GM21381 (cell line): Measurements from ENCODE around the gene ZNF488.
"Not testable (repeated sequence)": the region's sequence is repeated elsewhere in the genome, so short reads cannot be mapped to it uniquely, and the experiment has no call there.

ENCODE experiments used
- ATAC-seq: cut with Tn5 transposase; IDR thresholded peaks from one replicate; pipeline ENCODE4 v1.9.1; 2021; ENCODE audit warnings: mild to moderate bottlenecking, moderate library complexity; ENCODE audit not compliant: unreplicated experiment

ZNF488 gene

GRCh38 chr10:47410271-47410670 is 26.2 kb upstream of the ZNF488 start:
- ATAC-seq, result no peak

- ATAC-seq, result no peak
Observed at GRCh38 chr10:47409866-47410256, 25.8 kb upstream of the ZNF488 start.

GRCh38 chr10:47409171-47409865 is 25.2 kb upstream of the ZNF488 start:
- no peak for ATAC-seq

- no peak for ATAC-seq
Observed at GRCh38 chr10:47408606-47409005, 24.5 kb upstream of the ZNF488 start.

- no peak for ATAC-seq
Observed at GRCh38 chr10:47406870-47407691, 23.0 kb upstream of the ZNF488 start.

- no peak for ATAC-seq
Observed at GRCh38 chr10:47406548-47406869, 22.4 kb upstream of the ZNF488 start.

- ATAC-seq, result no peak
Observed at GRCh38 chr10:47405857-47406547, 21.9 kb upstream of the ZNF488 start.

GRCh38 chr10:47404937-47405336 is 20.8 kb upstream of the ZNF488 start:
- ATAC-seq, result no peak

- ATAC-seq, result no peak
Observed at GRCh38 chr10:47404446-47404845, 20.4 kb upstream of the ZNF488 start.

GRCh38 chr10:47403446-47404318 is 19.6 kb upstream of the ZNF488 start:
- no peak for ATAC-seq

- no peak for ATAC-seq
Observed at GRCh38 chr10:47402641-47403301, 18.7 kb upstream of the ZNF488 start.

GRCh38 chr10:47401874-47402640 is 18.0 kb upstream of the ZNF488 start:
- ATAC-seq, result no peak

GRCh38 chr10:47401210-47401609 is 17.1 kb upstream of the ZNF488 start:
- no peak for ATAC-seq

- no peak for ATAC-seq
Observed at GRCh38 chr10:47400786-47401185, 16.7 kb upstream of the ZNF488 start.

- ATAC-seq, result no peak
Observed at GRCh38 chr10:47400251-47400650, 16.2 kb upstream of the ZNF488 start.

GRCh38 chr10:47397256-47397655 is 13.2 kb upstream of the ZNF488 start:
- no peak for ATAC-seq

- ATAC-seq, result no peak
Observed at GRCh38 chr10:47396311-47396717, 12.2 kb upstream of the ZNF488 start.

- ATAC-seq, result no peak
Observed at GRCh38 chr10:47389619-47390018, 5.5 kb upstream of the ZNF488 start.

- ATAC-seq, result no peak
Observed at GRCh38 chr10:47388879-47389278, 4.8 kb upstream of the ZNF488 start.

GRCh38 chr10:47386104-47386503 is 2.0 kb upstream of the ZNF488 start:
- not testable (repeated sequence) for ATAC-seq
